Measurements from ENCODE around the gene CYBB. TPM values are rescaled to one million over a fixed set of nuclear protein-coding genes. Genes with fewer than 3 reads are reported as not detected.

CYBB gene
- total and polyA plus RNA-seq, 2 of the 4 experiments (the other 2 are of a cell fraction), result not detected

- Histone ChIP-seq H4K91ac (ENCODE audit: insufficient read depth, low read depth, low read length) (no peak overlapping the region), H4K5ac (ENCODE audit: low read depth, low read length) (no peak overlapping the region), H3K14ac (replicated peaks; ENCODE audit: low read depth, low read length) (no peak overlapping the region), H3K18ac (ENCODE audit: low read depth, low read length) (no peak overlapping the region), H3K27me3 (ENCODE audit: control insufficient read depth, insufficient read depth, low read length) (peaks cover 7% of the 10 kb centered on the region), H3K9me3 (ENCODE audit: control insufficient read depth, insufficient read depth, low read length) (no peaks in the 10 kb centered on the region), H3K4me1 (ENCODE audit: control insufficient read depth, insufficient read depth, low read length) (no peaks in the 10 kb centered on the region), H2BK15ac (ENCODE audit: low read depth, low read length) (no peak overlapping the region), H2AK9ac (replicated peaks; ENCODE audit: low read depth, low read length, poor library complexity) (no peak overlapping the region), H3K23ac (ENCODE audit: low read depth, low read length) (no peak overlapping the region), H2BK5ac (ENCODE audit: low read depth, low read length, poor library complexity, severe bottlenecking) (no peak overlapping the region), H3K4me3 (ENCODE audit: insufficient read depth, low read depth, low read length) (no peak overlapping the region), H3K4me2 (ENCODE audit: low read depth, low read length) (no peak overlapping the region), H2BK120ac (ENCODE audit: low read depth, low read length) (no peak overlapping the region), H3K9ac (ENCODE audit: low read depth, low read length) (no peak overlapping the region), H3K4ac (ENCODE audit: low read depth, low read length) (no peak overlapping the region), H3K79me1 (ENCODE audit: low read depth in 1 of 2, low read length in 2 of 2) (no peaks in the 10 kb centered on the region), H2BK20ac (ENCODE audit: low read depth, low read length) (no peak overlapping the region), H4K8ac (ENCODE audit: low read depth in 2 of 2, low read length in 2 of 2) (no peak overlapping the region), H3K9me1 (ENCODE audit: insufficient read depth, low read length) (no peaks in the 10 kb centered on the region), H3K27ac (ENCODE audit: insufficient read depth, low read length) (no peak overlapping the region), H2AK5ac (ENCODE audit: low read depth, low read length) (no peak overlapping the region), H2AFZ (replicated peaks; ENCODE audit: low read length, poor library complexity) (no peak overlapping the region), H4K20me1 (ENCODE audit: insufficient read depth, low read length) (no peaks in the 10 kb centered on the region), H3K56ac (ENCODE audit: extremely low read depth, insufficient read depth, low read length) (no peak overlapping the region), H3K36me3 (ENCODE audit: control insufficient read depth, insufficient read depth, low read length) (no peaks in the 10 kb centered on the region)
- ChIA-PET CTCF (interaction anchor here (0.7 to 1.9 kb wide), 2 partner anchors 8 to 13 kb away, joined by 3 to 4 read pairs; no protein-coding TSS in a partner anchor), POLR2A (ENCODE audit: unreplicated experiment) (no interaction called here)
- no peak for TF ChIP-seq BHLHE40 (IDR thresholded peaks at IDR 0.05; ENCODE audit: low read depth, low read length)
- TF ChIP-seq FOS (IDR thresholded peaks at IDR 0.05; ENCODE audit: low read depth, low read length), result no peak
- TF ChIP-seq RFX5 (IDR thresholded peaks at IDR 0.05; ENCODE audit: low read depth, low read length), result no peak
- no peak for TF ChIP-seq MAFK (IDR thresholded peaks at IDR 0.05; ENCODE audit: low read depth, low read length)
- no CpG with 5 or more reads among the region's 2 CpGs for WGBS, 2 experiments (ENCODE audit: extremely low coverage in 2 of 2, insufficient read length in 1 of 2)
- intact Hi-C loops (cut with micrococcal nuclease) (no loop called here), dilution Hi-C loops (cut with HindIII; ENCODE audit: low sequenced_read_pairs, unreplicated experiment) (no loop called here), in situ Hi-C loops (cut with MboI; ENCODE audit: low sequenced_read_pairs) (no loop called here)
- no peak for ATAC-seq (ENCODE audit: low read depth)
- DNase-seq, result no peak
- BruUV-seq (replicated peaks), result no TSS peak
Measured at GRCh38 chrX:37817176-37817575, 37.3 kb downstream of the CYBB start.

Data from IMR-90 (cell line).